GM23338 (cell line): ENCODE measurements around the gene RNF175.
A peak's percentile ranks its signal among the peaks of the same experiment; 100 is the strongest.

Source experiments
- CTCF ChIP-seq, 2 experiments: fragments of 200-600 bp in 1 of 2; sonication (generic) in 1 of 2; conservative IDR thresholded peaks; 2 replicates each; pipeline versions ENCODE4 v1.5.1 to v1.6.1; 2016 to 2017; ENCODE audit warnings: antibody characterized with exemption in 2 of 2, low read depth in 2 of 2, mild to moderate bottlenecking in 2 of 2, moderate library complexity in 1 of 2
- ETS1 ChIP-seq: IDR thresholded peaks from 2 replicates; pipeline ENCODE4 v1.6.1; 2016; ENCODE audit warnings: antibody characterized with exemption
- EZH2 ChIP-seq: fragments of 200-600 bp; sonication (generic); IDR thresholded peaks from one replicate; pipeline ENCODE4 v1.8.0; 2017; ENCODE audit warnings: antibody characterized with exemption, mild to moderate bottlenecking, low read depth; ENCODE audit not compliant: unreplicated experiment
- EZH2phosphoT487 ChIP-seq: fragments of 200-600 bp; sonication (generic); IDR thresholded peaks from one replicate; pipeline ENCODE4 v1.8.1; 2018; ENCODE audit warnings: antibody characterized with exemption; ENCODE audit not compliant: unreplicated experiment
- JUNB ChIP-seq: IDR thresholded peaks from one replicate; pipeline ENCODE4 v1.6.1; 2016; ENCODE audit warnings: antibody characterized with exemption; ENCODE audit not compliant: unreplicated experiment
- POLR2AphosphoS5 ChIP-seq: IDR thresholded peaks from 2 replicates; pipeline ENCODE4 v1.6.1; 2016; ENCODE audit warnings: antibody characterized with exemption, low read depth
- REST ChIP-seq: IDR thresholded peaks from one replicate; pipeline ENCODE4 v1.6.1; 2018; ENCODE audit warnings: antibody characterized with exemption; ENCODE audit not compliant: unreplicated experiment
- ZNF114 ChIP-seq: fragments of 250-450 bp; sonication (Bioruptor Pico); IDR thresholded peaks from 2 replicates; pipeline ENCODE4 v1.5.0; 2020; ENCODE audit warnings: mild to moderate bottlenecking, moderate library complexity

GRCh38 chr4:153785910-153786721, 26.3 kb upstream of the RNF175 start:
- TF ChIP-seq ETS1, result no peak
- no peak for TF ChIP-seq EZH2
- TF ChIP-seq CTCF (conservative IDR thresholded peaks at IDR 0.05; ENCODE audit: low read depth in 2 of 2), result peak; percentile 53 to 54
- no peak; the same call in 1 of the 2 replicates for TF ChIP-seq POLR2AphosphoS5
- no peak for TF ChIP-seq REST
- no peak for TF ChIP-seq EZH2phosphoT487
- no peak for TF ChIP-seq JUNB
- TF ChIP-seq ZNF114 (CRISPR knock-in tag), result no peak
